ENCODE results near the gene THADA.

- no peak for TF ChIP-seq ZNF362 (tag by site-specific recombination; IDR thresholded peaks at IDR 0.05)
- TF ChIP-seq CTCF (tag by site-specific recombination; IDR thresholded peaks at IDR 0.05) = no peak
- TF ChIP-seq MEIS1 (CRISPR knock-in tag; IDR thresholded peaks at IDR 0.05; ENCODE audit: borderline replicate concordance) = no peak
These were observed 409.5 kb downstream of the THADA start for GRCh38 chr2:43186321-43186678.

Data from HEK293 (cell line).